NCI-H2227 (cell line): ENCODE results near the gene BPGM.
A peak's percentile ranks its signal among the peaks of the same experiment; 100 is the strongest.

ENCODE experiments used
- DNase-seq: peaks from one replicate; lab custom pipeline; 2025; ENCODE audit not compliant: unreplicated experiment; lab: John Stamatoyannopoulos, UW

Gene BPGM

GRCh38 chr7:134714470-134715205 is 68.0 kb downstream of the BPGM start:
- DNase-seq = no peak

- DNase-seq = peak; percentile 20
Measured at GRCh38 chr7:134718211-134718875, 71.7 kb downstream of the BPGM start.

GRCh38 chr7:134720091-134720935 is 73.7 kb downstream of the BPGM start:
- peak; percentile 52 for DNase-seq

GRCh38 chr7:134721171-134721570 is 74.5 kb downstream of the BPGM start:
- no peak for DNase-seq

GRCh38 chr7:134722786-134723322 is 76.2 kb downstream of the BPGM start:
- no peak for DNase-seq

- no peak for DNase-seq
Measured at GRCh38 chr7:134723892-134724291, 77.2 kb downstream of the BPGM start.

- DNase-seq = no peak
Measured at GRCh38 chr7:134724606-134725005, 78.0 kb downstream of the BPGM start.

- DNase-seq = no peak
Measured at GRCh38 chr7:134726581-134726980, 79.9 kb downstream of the BPGM start.

GRCh38 chr7:134727711-134728110 is 81.1 kb downstream of the BPGM start:
- no peak for DNase-seq
